HG02763 (cell line): ENCODE measurements around the gene LIPC.

ENCODE experiments used
- ATAC-seq: cut with Tn5 transposase; IDR thresholded peaks from one replicate; pipeline ENCODE4 v1.9.1; 2021; ENCODE audit warnings: mild to moderate bottlenecking, moderate library complexity; ENCODE audit not compliant: unreplicated experiment

LIPC gene

DNA sequence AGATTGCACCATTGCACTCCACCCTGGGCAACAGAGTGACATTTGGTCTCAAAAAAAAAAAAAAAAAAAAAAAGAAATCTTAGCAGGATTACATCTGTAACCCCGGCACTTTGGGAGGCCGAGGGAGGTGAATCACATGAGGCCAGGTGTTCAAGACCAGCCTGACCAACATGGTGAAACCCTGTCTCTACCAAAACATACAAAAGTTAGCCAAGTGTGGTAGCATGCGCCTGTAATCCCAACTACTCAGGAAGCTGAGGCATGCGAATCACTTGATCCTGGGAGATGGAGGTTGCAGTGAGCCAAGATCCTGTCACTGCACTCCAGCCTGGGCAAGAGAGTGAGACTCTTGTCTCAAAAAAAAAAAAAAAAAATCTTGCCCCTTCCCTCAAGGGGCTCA lies 40.4 kb downstream of the LIPC start:
- no peak for ATAC-seq

DNA sequence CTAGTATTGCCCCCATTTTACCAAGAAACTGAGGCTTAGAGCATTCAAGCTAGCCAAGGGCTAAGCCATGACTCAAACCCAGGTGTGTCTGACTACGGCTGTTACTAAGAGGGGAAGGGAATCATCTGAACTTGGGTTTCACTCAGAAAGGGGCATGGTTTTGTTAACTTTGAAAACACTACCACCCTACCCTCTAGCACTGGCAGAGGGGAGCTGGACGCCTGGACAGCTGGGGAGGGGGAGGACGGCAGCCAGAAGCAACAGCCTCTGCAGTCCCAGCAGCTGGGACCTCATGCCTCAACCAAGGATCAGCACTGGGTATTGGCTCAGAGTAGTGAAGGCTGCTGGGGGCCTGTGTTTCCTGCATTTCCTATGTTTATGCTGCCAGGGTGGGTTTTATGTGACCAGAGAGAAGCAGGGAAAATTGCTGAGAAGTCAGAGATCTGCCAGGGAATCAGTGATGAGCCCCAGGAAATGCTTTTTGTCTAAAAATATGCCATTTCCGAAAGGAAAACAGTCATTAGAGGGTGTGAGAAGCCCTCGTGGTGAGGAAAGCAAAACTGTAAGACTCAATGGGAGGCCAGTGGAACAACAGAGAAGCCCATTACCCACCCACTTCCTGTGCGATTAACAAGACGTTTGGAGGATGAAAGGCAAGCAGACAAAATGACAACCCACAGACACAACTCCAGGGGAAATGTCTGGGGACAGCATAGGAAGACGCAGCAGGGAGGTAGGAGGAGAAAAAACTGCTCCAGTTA lies 41.2 kb downstream of the LIPC start:
- ATAC-seq: no peak

DNA sequence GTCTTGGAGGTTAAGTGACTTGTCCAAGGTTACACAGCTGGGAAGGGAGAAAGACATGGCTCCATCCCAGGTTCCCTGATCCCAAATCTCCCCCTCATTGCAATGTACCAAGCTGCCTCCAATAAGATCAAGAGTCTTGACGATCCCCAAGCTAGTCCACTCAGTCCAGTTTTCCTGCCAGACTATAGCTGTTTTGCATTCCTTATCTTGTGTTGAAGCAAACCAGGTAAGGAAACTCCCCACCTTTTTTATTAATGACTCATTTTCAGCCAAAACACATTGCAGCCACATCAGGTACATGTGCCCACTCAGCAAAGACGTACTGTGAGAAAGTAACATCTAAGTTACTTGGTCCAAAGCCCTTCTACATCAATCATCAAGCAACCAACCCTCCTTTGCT lies 41.9 kb downstream of the LIPC start:
- ATAC-seq: no peak

DNA sequence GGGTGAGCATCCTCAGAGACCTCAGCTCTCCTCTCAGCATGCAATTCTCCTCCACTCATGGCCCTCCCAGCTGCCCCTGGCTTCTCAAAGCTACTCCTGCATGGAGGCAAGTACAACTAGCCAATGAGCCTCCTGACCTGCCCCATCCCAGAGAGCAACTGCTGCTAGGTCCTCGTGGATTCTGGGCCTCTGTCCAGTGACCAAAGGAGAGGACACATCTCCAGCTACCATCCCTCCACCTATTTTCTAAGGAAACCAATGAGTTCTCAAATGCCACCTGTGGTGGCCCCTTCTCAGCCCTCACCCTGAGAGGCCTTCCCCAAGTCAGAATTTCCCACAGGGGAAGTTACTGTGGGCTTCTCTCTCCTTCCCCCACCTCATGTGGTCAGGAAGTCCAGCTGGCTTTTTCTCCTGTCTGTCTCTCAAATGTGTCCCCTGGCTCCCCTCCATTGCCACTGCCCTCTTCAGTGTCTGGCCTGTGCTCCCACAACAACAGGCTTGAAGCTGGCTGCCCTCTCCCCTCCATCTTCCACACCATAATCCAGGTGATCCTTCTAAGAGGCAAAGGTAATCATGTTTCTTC lies 43.0 kb downstream of the LIPC start:
- no peak for ATAC-seq

DNA sequence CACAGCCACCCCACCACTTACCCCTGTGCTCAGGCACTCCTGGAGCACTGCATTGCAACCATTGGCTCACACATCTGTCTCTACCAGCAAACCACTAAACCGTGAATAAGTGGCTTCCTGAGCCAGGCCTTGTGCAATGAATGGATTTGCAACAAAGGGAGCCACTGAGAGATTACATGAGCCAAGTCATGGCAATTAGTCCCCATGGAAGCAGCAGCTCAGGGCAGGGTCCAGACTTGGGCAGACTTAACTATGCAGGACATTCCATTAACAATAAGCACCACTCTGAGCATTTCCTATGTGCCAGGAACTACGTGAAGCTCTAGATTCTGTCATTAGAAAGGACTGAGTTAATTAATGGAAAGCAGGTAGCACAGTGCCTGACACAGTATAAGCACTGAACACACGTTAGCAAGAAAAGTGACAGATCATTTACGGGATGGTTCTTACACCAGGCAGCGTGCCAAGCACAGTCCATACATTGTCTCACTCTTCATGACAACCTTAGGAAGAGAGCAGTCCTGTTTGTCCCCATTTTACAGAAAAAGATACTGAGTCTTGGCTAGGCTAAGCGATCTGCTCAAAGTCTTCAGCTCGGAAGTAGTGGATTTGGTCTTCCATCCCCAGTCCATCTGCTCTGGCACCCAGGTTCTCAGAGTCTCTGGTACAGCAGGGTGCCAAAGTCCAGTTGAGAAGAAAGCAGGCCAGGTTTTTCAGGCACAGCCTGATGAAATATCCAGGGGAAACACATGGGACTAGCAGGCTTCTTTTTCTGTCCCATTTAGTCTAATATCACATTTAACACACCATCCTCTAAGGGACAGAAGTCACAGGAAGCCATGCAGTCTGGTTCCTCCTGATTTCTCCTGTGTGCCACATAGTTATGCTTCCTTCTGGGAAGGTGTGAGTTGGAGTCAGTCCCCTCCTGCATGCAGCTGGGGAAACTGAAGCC lies 44.1 kb downstream of the LIPC start:
- no peak for ATAC-seq

DNA sequence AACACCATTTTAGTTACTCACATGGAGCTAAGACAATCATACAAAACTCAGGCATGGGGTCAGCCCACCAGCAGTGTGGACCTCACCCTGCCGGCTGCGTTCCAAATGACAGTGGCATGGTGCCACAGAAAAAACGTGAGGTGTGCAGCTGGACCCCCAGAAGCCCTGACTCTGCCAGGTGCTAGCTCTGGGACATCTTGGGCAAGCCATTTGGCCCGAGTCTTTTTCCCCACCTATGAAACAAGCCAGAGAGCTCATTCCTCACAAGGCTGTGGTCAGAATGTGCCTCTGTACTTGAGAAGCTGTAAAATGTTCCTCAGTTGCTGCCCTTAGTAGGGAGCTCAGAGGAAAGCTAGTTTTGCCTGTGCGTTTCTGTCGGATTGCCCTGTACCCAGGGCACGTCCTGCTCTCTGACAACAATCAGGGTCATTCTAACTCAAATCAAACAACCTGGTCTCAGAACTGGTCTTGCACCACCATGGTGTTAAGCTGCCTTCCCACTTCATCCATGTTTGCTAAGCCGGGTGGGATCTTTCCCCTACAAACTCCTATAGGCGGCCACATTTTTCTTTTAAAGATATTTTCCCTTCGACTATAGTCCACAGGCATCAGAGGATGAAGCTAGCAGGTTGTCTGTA lies 44.9 kb downstream of the LIPC start:
- no peak for ATAC-seq

DNA sequence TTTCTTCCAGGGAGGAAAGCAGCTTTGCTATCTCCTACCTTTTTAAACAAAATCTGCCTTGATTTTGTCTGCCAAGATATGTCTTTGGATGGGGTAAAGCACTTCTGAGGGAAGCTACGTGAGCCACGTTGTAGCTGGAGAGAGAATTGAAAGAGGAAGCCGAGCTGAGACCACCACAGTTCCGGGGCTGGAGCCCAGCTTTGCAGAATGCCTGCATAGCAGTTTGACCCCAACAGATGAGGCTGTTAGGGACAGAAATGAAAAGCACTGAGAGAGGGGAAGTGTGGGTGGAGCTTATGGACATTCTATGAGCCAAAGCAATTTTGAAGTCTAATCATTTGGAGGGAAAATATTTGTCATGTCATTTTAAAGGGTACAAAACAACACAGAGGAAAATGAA lies 45.4 kb downstream of the LIPC start:
- ATAC-seq: no peak

DNA sequence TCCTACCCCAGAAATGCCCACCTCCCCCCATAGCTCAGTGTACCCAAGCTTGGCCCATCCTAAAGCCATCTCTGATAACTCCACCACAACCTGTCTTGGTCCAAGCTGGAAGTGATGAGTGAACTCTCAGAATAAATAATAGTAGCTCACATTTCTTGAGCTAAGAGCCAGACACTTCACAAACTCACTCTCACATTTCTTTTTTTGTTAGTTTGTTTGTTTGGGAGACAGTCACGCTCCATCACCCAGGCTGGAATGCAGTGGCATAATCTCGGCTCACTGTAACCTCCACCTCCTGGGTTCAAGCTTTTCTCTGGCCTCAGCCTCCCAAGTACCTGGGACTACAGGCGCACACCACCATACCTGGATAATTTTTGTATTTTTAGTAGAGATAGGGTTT lies 46.2 kb downstream of the LIPC start:
- no peak for ATAC-seq

DNA sequence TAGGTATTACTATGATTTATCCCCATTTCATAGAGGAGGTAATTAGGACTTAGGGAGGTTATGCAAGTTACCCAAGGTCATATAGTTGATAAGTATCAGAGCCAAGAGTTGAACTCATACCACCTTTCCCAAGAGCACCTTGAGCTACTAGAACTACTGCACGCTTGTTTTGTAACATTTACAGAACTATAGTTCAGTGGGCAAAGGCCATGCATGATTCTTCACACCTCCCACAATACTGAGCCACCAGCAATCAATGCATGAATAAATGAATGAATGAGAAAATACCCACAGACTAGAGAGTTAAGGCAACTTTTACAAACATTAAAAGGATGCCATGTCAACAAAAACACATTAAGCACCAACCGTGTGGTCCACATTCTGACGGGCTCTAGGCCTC lies 46.8 kb downstream of the LIPC start:
- no peak for ATAC-seq

DNA sequence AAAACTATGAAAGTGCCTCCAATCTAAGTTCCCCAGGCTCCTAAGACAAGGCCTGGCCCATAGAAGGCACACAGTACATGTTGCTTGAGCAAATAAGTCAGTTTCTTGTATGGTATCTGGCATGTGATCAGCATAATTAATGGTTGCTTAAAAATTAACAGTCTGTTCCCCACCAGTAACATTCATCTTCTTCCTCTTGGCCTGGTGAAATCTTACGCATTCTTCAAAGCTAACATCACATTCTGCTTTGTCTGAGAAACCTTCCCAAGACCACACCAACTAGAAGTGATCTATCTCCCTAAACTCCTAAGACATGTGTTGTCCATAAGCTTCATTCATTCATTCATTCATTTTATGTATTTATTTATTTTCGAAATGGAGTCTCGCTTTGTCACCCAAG lies 48.1 kb downstream of the LIPC start:
- no peak for ATAC-seq

DNA sequence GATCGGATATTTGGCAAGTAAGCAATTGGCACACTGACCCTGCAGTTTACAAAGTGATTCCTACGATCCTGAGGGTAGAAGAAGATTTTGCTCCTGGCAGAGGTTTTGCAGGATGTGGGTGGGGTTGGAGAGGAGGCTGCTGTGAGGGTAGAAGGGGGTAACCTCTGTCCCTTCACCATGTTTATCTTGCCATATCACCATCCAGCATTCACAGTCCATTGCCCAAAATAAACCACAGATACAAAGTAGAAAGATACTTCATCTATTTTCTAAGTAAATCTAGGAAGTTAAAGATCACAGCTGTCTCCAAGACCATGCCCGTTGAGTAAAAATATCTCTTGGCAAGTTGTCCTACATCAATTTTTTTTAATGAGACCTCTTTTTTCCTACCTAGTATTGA lies 51.6 kb downstream of the LIPC start:
- no peak for ATAC-seq

DNA sequence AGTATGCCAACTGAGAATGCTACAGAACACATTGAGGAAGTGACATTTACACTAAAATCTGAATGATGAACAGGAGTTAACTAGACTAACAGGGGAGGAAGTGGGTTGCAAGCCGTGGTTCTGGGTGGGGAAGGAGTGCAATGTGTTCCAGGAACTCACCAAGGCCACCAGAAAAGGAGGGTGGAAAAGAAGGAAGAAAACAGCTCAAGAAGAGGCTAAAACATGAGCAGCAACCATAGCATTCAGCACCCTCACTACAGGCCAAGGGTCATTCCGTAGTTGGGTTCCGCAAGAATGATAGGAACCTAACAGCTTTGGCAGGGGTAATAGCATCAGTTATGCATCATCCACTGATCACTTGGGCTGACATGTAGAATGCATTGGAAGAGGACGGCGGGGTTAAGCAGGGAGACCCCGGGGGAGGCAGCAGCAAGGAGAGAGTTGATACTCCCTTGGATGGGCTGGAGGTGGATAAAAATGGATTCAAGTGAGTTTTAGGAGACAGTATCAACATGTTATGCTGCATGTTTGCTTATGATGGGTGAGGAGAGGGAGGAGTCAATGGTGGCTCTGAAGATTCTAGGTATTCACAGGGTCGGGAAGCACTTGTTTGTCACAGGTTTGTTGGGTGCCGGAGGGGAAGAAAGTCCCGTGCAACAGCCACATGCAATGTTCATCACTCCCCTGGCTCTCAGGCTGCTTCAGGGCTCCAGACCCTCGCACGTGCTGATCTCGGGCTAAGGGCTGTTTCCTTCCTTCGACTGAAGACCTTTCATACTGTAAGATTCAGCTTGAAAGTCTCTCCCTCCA lies 53.2 kb downstream of the LIPC start:
- ATAC-seq: no peak

DNA sequence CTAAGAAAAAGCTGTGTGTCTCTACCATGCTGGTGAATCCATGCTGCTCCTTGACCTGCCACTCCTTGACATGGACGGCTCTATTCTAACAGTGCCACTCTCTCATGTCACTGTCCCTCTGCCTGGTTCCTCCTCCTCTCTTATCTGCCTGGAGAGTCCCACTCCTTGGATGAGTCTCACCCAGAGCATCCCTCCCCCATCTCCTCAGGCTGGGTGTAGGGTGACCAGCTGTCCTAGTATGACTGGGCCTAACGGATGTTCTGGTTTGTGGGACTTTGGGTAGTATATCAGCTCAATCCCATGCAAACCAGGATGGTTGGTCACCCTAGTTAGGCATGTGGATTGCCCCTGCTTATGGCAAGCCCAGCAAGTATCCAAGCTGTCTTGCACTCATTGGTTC lies 54.3 kb downstream of the LIPC start:
- no peak for ATAC-seq

DNA sequence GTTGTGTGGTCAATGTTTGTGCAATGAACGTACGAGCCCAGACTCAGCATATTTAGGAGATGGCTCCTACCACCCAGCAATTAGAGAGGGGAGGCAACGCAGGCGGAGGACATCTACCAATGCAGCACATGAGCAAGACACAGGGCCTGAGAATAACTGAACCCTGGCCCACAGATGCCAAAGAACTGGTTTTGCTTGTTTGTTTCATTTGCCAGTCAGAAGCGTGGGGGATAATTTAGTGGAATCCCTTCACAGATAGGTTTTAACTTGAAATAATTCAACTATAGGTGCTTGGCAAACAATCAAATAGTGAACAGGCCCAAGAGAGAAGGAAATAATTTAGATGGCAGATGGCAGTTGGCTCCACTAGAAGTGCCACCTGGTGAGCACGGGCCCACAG lies 54.8 kb downstream of the LIPC start:
- no peak for ATAC-seq

DNA sequence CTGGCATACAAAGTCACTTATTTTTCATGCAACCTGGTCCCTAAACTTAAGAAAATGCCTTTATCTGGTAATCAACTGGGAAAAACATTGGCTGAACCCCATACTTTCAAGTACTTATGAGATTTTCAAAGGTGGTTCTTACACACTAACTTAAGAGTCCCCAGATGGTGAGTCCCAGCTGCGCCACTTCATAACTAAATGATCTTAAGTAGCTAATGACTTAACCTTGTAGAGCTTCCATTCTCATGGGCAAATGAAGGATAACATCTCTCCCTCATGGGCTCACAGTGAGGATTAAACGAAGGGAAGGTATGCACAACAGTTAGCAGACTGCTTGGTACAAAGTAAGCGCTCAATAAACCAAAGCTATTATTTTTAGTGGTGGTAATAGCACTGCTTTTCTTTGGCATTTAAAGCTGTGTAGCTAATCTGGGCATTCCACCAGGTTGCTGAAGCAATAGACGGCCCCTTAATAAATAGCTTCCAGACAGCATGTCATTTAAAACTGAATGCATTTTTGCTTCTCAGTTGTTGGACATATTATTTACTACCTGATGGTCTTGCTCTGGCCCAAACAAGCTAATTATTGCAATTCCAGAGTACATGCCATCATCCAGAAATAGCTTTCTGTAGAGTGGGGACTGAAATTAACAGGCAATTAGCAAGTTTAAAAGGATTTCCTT lies 55.4 kb downstream of the LIPC start:
- ATAC-seq: no peak

DNA sequence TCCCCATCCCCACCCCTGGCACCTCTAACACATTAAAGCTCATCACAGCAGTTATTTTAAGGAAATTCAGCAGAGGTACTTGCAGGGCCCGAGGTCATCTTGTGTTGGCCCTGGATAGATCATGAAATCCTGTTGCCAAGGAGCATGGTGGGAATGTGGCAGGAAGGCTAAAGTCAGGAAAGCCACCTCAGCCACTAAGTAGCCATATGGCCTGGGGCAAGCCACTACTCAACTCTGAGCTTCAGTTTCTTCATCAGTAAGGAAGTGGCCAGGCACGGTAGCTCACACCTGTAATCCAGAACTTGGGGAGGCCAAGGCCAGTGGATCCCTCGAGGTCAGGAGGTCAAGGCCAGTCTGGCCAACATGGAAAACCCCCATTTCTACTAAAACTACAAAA lies 55.9 kb downstream of the LIPC start:
- ATAC-seq: no peak

DNA sequence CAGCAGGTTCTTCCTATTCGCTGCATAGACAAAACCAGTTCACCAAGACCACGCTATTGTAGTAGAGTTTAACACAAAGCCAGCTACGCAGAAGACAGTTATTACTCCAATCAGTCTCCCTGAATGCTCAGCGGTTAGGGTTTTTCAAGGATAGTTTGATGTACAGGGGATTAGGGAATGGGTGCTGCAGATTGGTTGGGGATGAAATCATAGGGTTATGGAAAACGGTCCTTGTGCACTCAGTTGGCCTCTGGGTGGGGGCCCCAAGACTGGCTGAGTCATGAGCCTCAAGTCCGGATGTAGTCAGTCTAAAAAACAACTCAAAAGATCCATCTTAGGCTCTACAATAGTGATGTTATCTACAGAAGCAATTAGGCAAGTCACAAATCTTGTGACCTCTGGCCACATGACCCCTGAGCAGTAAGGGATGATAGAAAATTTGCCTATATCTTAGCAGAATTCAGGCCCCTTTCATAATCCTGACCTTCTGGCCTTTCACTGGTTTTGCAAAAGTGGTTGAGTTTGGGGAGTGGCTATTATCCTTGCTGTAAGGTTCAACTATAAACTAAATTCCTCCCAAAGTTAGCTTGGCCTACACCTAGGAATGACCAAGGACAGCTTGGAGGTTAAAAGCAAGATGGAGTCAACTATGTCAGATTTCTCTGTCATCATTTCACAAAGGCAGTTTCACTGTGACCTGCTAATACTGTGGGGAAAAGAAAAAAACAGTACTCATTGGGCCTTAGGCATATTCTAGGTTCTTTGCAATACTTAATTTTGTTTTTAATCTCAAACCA lies 57.7 kb downstream of the LIPC start:
- ATAC-seq: no peak

DNA sequence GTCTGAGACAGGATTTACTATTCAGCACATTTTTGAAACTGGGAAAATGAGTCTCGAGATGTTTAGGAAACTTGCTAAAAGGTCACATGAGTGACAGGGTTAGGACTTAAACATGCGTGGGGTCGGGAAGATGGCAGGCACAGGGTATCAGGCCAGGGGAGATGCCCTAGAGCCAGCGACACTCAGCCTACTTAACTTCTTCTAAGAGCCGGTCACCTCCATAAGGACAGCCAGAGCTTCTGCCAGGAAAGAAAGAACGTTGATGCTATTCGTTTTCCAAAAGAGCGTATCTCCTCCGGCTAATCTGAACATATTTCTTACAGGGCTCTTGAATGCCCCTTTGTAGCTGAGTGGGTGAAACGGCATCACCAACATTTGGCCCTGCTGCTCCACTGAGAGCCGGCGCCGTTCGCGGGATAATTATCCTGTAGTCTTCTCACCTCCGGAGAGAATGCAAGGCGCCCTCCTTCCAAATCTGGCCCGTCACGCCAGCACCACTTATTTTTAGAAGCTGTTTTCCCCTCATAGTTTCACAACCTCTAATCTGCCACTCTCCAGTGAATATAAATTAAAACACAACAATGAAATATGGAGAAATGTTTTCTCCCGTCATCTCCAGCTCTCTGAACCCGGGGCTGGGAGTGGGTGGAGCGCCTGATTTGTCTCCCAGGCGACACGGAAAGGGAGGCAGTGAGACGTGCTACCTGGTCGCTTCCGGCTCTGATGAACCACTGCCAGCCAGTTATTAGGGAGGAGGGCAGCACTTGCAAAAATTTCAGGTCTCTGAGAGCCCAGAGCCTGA lies 58.5 kb downstream of the LIPC start:
- no peak for ATAC-seq
